Activated naive CD4-positive, alpha-beta T cell treated with anti-CD3 and anti-CD28 coated beads, Interleukin-2, amount 50 U/mL, for 72 hours (primary cell): Measurements from ENCODE around the gene CLIC1. TPM values are rescaled to one million over a fixed set of nuclear protein-coding genes. Genes with fewer than 3 reads are reported as not detected.

Experiments used
- ATAC-seq, 2 donors: fragments of 150-1000 bp; cut with Tn5 transposase; 2 replicates each; pipeline ENCODE4 v1.10.0; 2021; ENCODE audit warnings: mild to moderate bottlenecking in 2 of 2, moderate library complexity in 2 of 2
- DNase-seq, 2 donors: peaks; one replicate each; pipeline ENCODE4 v3.0.0; 2021 to 2022; ENCODE audit warnings: low spot score in 2 of 2
- H3K27ac Mint-ChIP-seq, 2 donors: one replicate each; pipeline ENCODE4 v1.8.0; 2022; ENCODE audit warnings: mild to moderate bottlenecking in 2 of 2, mixed read lengths in 2 of 2
- H3K36me3 Mint-ChIP-seq, 2 donors: one replicate each; pipeline ENCODE4 v1.8.0; 2022; ENCODE audit warnings: mixed read lengths in 2 of 2
- H3K9me3 Mint-ChIP-seq, 2 donors: one replicate each; pipeline ENCODE4 v1.8.0; 2022; ENCODE audit warnings: mixed read lengths in 2 of 2
- total RNA-seq, 2 donors: library from RNA; stranded (reverse); gene quantifications; one replicate each; pipeline ENCODE4 v1.2.3, GENCODE V29; 2022

The CLIC1 gene
- total RNA-seq, 2 donors from 2014 or later: 440 to 455 TPM

- H3K9me3 Mint-ChIP-seq: no peaks in the 10 kb centered on the region
- DNase-seq (no peak), ATAC-seq (no peak)
- peaks cover 53 to 56% of the 10 kb centered on the region in 2 donors for H3K36me3 Mint-ChIP-seq
- H3K27ac Mint-ChIP-seq: no peak overlapping the region
These were observed 4.3 kb downstream of the CLIC1 start for GRCh38 chr6:31732029-31732428.

- ATAC-seq (no peak), DNase-seq (no peak)
- Mint-ChIP-seq H3K9me3 (no peaks in the 10 kb centered on the region), H3K36me3 (peaks cover 40 to 48% of the 10 kb centered on the region in 2 donors), H3K27ac (peak overlapping the region in 1 of 2 donors; percentile 3)
These were observed 5.7 kb downstream of the CLIC1 start for GRCh38 chr6:31730631-31731086.

GRCh38 chr6:31729979-31730630 is 6.2 kb downstream of the CLIC1 start:
- Mint-ChIP-seq H3K27ac (peak overlapping the region; percentile 3 to 77), H3K9me3 (no peaks in the 10 kb centered on the region), H3K36me3 (peaks cover 35 to 43% of the 10 kb centered on the region in 2 donors)
- ATAC-seq: peak; percentile 21 to 64
- DNase-seq: peak in 1 of 2 donors; percentile 73

GRCh38 chr6:31729515-31729978 is 6.8 kb downstream of the CLIC1 start:
- DNase-seq (peak; percentile 76 to 77), ATAC-seq (peak; percentile 50 to 71)
- no peaks in the 10 kb centered on the region for H3K9me3 Mint-ChIP-seq
- H3K27ac Mint-ChIP-seq: peak overlapping the region; percentile 9 to 77
- H3K36me3 Mint-ChIP-seq: peaks cover 29 to 37% of the 10 kb centered on the region in 2 donors

GRCh38 chr6:31728767-31729514 is 7.4 kb downstream of the CLIC1 start, which contains the start of gene DDAH2:
TSS of gene DDAH2 (minus strand) at chr6:31729299. CDS start at chr6:31729161, 138 bp downstream.
- H3K9me3 Mint-ChIP-seq: no peaks in the 10 kb centered on the region
- peaks cover 23 to 32% of the 10 kb centered on the region in 2 donors for H3K36me3 Mint-ChIP-seq
- DNase-seq: no peak
- H3K27ac Mint-ChIP-seq: peak within 1 kb of the TSS; percentile 9 to 82
- peak in 1 of 2 donors; percentile 33 for ATAC-seq

GRCh38 chr6:31727717-31728671 is 8.3 kb downstream of the CLIC1 start:
- H3K27ac Mint-ChIP-seq: peak overlapping the region in 1 of 2 donors; percentile 82
- no peak for DNase-seq
- peaks cover 14 to 22% of the 10 kb centered on the region in 2 donors for H3K36me3 Mint-ChIP-seq
- H3K9me3 Mint-ChIP-seq: no peaks in the 10 kb centered on the region
- peak in 1 of 2 donors; percentile 15 for ATAC-seq

- no peak for DNase-seq
- Mint-ChIP-seq H3K36me3 (peaks cover 13 to 19% of the 10 kb centered on the region in 2 donors), H3K27ac (peak overlapping the region in 1 of 2 donors; percentile 82), H3K9me3 (no peaks in the 10 kb centered on the region)
- peak; percentile 25 to 45 for ATAC-seq
These were observed 9.2 kb downstream of the CLIC1 start for GRCh38 chr6:31727034-31727716.

GRCh38 chr6:31725502-31726350 is 10.6 kb downstream of the CLIC1 start:
- H3K36me3 Mint-ChIP-seq: peaks cover 6 to 7% of the 10 kb centered on the region in 2 donors
- peak in 1 of 2 donors; percentile 45 for ATAC-seq
- peak overlapping the region in 1 of 2 donors; percentile 82 for H3K27ac Mint-ChIP-seq
- DNase-seq: no peak
- no peaks in the 10 kb centered on the region for H3K9me3 Mint-ChIP-seq

- Mint-ChIP-seq H3K9me3 (no peaks in the 10 kb centered on the region), H3K36me3 (no peaks in the 10 kb centered on the region), H3K27ac (no peak overlapping the region)
- no peak for DNase-seq
- no peak for ATAC-seq
These were observed 12.2 kb downstream of the CLIC1 start for GRCh38 chr6:31723980-31724691.

GRCh38 chr6:31723245-31723979 is 12.9 kb downstream of the CLIC1 start, which contains the start of gene MPIG6B:
TSS of gene MPIG6B (plus strand) at chr6:31723373. CDS start at chr6:31723384, 11 bp downstream.
- Mint-ChIP-seq H3K27ac (peak within 1 kb of the TSS in 1 of 2 donors; percentile 12), H3K9me3 (no peaks in the 10 kb centered on the region), H3K36me3 (no peaks in the 10 kb centered on the region)
- ATAC-seq: no peak
- no peak for DNase-seq

GRCh38 chr6:31722173-31722572 is 14.2 kb downstream of the CLIC1 start:
- no peak for DNase-seq
- no peak overlapping the region for H3K27ac Mint-ChIP-seq
- no peaks in the 10 kb centered on the region for H3K36me3 Mint-ChIP-seq
- ATAC-seq: no peak
- H3K9me3 Mint-ChIP-seq: no peaks in the 10 kb centered on the region

GRCh38 chr6:31721351-31722020 is 14.8 kb downstream of the CLIC1 start, which contains the start of gene LY6G6C:
TSS of gene LY6G6C (minus strand) at chr6:31721746. CDS start at chr6:31721679, 67 bp downstream.
- H3K9me3 Mint-ChIP-seq: no peaks in the 10 kb centered on the region
- ATAC-seq: no peak
- DNase-seq: no peak

GRCh38 chr6:31720196-31720770 is 16.0 kb downstream of the CLIC1 start:
- DNase-seq (no peak), ATAC-seq (no peak)
- Mint-ChIP-seq H3K27ac (no peak overlapping the region), H3K9me3 (no peaks in the 10 kb centered on the region), H3K36me3 (no peaks in the 10 kb centered on the region)

More at GRCh38 chr6:31721351-31722020, 14.8 kb downstream of the CLIC1 start, which contains the start of gene LY6G6C:
- H3K36me3 Mint-ChIP-seq: no peaks in the 10 kb centered on the region
- H3K27ac Mint-ChIP-seq: peak within 1 kb of the TSS; percentile 2 to 63
